MCF 10A (cell line): Measurements from ENCODE around the gene AQP5. TPM values are rescaled to one million over a fixed set of nuclear protein-coding genes. Genes with fewer than 3 reads are reported as not detected.

Source experiments
- BruUV-seq: library from RNA; stranded (reverse); fragments of 400-500 nt; replicated peaks from 2 replicates; lab custom pipeline; 2021; lab: Mats Ljungman, UMichigan
- CTCF ChIA-PET: fragments of 300-600 bp; sonication (Branson Sonifier 250); formaldehyde crosslinking; extraction: SDS; loops from one replicate; lab custom pipeline; 2021; ENCODE audit warnings: antibody characterized with exemption, inconsistent platforms; lab: Yijun Ruan, JAX
- POLR2A ChIA-PET: fragments of 300-600, 350-650 bp; sonication (Branson Sonifier 250); formaldehyde crosslinking; extraction: SDS; loops from one replicate; lab custom pipeline; 2020; ENCODE audit warnings: antibody characterized with exemption, inconsistent platforms; lab: Yijun Ruan, JAX
- DNase-seq: peaks from one replicate; pipeline ENCODE4 v3.0.0-alpha.2; 2018; ENCODE audit not compliant: unreplicated experiment
- H3K27ac Mint-ChIP-seq: one replicate; pipeline ENCODE4 v1.8.0; 2022; ENCODE audit warnings: mild to moderate bottlenecking, low read depth, mixed read lengths; ENCODE audit not compliant: unreplicated experiment
- H3K27me3 Mint-ChIP-seq: one replicate; pipeline ENCODE4 v1.8.0; 2022; ENCODE audit warnings: mixed read lengths; ENCODE audit not compliant: insufficient read depth, unreplicated experiment
- H3K36me3 Mint-ChIP-seq: one replicate; pipeline ENCODE4 v1.8.0; 2022; ENCODE audit warnings: mild to moderate bottlenecking, moderate library complexity, mixed read lengths; ENCODE audit not compliant: insufficient read depth, unreplicated experiment
- H3K4me1 Mint-ChIP-seq: one replicate; pipeline ENCODE4 v1.8.0; 2022; ENCODE audit warnings: mixed read lengths; ENCODE audit not compliant: insufficient read depth, unreplicated experiment
- H3K4me3 Mint-ChIP-seq: one replicate; pipeline ENCODE4 v1.8.0; 2022; ENCODE audit warnings: mild to moderate bottlenecking, moderate library complexity, mixed read lengths; ENCODE audit not compliant: unreplicated experiment
- H3K9me3 Mint-ChIP-seq: one replicate; pipeline ENCODE4 v1.8.0; 2022; ENCODE audit warnings: mixed read lengths; ENCODE audit not compliant: unreplicated experiment
- intact Hi-C: fragments of 100-400 bp; cut with micrococcal nuclease; formaldehyde crosslinking; loops from 2 replicates; pipeline ENCODE4 v1.14.1; 2022
- total RNA-seq: library from RNA; stranded (reverse); gene quantifications from 2 replicates; pipeline ENCODE4 v1.2.3, GENCODE V29; 2022
- TF ChIP-seq, protein P1 (sequence below): fragments of 200-600 bp; IDR thresholded peaks from one replicate; pipeline ENCODE4 v1.8.0; 2022; ENCODE audit warnings: antibody characterized with exemption, mild to moderate bottlenecking; ENCODE audit not compliant: unreplicated experiment

Gene AQP5
- total RNA-seq, 1 experiment from 2014 or later = not detected

DNA sequence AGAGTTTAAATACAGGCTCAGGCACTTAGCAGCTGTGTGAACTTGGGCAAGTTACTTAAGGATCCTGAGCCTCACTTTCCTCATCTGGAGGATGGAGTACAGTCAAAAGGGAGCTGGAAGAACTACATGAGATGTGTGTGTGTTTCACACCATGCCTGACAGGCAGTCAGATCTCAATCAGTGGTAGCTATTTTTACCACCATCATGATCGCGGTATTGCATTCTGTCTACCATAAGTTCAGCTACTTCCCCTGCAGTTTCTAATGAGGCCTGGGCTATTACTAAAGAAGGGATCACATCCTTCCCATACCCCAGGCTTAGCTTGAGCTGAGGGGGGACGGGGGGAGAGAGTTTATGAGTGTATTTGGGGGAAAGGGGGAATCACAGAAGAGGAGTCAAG is 18.1 kb downstream of the AQP5 start:
- ChIA-PET POLR2A (no interaction called here), CTCF (interaction anchor here (0.5 to 9.4 kb wide), 4 partner anchors 12 to 184 kb away, joined by 3 to 92 read pairs (median 4); no protein-coding TSS in a partner anchor)
- intact Hi-C loops = no loop called here
- Mint-ChIP-seq H3K9me3 (no peaks in the 10 kb centered on the region), H3K4me1 (peaks cover 5% of the 10 kb centered on the region), H3K4me3 (no peak overlapping the region), H3K27me3 (no peaks in the 10 kb centered on the region), H3K27ac (peak overlapping the region; percentile 46), H3K36me3 (no peaks in the 10 kb centered on the region)
- TF ChIP-seq, protein P1, sequence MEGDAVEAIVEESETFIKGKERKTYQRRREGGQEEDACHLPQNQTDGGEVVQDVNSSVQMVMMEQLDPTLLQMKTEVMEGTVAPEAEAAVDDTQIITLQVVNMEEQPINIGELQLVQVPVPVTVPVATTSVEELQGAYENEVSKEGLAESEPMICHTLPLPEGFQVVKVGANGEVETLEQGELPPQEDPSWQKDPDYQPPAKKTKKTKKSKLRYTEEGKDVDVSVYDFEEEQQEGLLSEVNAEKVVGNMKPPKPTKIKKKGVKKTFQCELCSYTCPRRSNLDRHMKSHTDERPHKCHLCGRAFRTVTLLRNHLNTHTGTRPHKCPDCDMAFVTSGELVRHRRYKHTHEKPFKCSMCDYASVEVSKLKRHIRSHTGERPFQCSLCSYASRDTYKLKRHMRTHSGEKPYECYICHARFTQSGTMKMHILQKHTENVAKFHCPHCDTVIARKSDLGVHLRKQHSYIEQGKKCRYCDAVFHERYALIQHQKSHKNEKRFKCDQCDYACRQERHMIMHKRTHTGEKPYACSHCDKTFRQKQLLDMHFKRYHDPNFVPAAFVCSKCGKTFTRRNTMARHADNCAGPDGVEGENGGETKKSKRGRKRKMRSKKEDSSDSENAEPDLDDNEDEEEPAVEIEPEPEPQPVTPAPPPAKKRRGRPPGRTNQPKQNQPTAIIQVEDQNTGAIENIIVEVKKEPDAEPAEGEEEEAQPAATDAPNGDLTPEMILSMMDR = no peak
- no peak for DNase-seq
- BruUV-seq = no TSS peak

DNA sequence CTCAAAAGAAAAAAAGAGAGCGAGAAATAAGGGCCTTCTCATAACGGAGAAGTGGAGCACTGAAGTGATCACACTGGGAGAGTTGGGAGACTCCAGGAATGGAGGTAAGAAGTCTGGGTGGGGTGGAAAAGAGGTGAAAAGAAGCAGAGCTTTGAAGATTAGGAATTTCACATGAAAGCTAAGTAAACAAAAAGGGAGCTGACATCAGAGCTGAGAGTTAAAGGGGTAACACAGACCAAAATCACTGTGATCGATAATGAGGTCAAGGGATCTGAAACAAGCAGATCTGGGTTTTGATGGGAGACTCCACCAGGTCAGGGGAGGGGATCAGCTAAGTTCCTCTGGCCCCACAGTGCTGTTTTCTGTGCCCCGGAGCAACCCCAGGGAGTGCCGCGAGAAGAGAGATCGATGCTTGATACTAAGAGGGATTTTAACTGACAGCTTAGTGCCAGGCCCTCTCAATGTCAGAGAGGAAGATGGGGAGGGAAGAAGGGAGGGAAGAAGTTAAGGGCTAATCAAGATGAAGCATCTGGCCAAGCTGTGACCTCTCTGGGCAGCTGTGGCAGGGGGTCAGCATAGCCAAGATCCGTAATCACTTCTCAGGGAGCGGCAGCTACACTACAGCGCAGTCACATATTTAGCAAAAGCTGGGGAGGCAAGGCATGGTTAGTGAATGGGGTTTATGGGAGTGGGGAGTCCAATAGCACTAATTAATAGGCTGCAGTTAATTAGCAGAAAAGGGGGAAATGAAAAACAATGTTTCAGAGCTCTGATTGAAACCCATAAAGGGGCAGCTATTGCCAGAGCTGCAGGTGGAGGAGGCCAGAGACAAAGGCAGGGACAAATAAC is 19.1 kb downstream of the AQP5 start:
- ChIA-PET POLR2A (no interaction called here), CTCF (interaction anchor here (0.9 to 9.4 kb wide), 4 partner anchors 13 to 89 kb away, joined by 3 to 92 read pairs (median 12); no protein-coding TSS in a partner anchor)
- Mint-ChIP-seq H3K9me3 (no peaks in the 10 kb centered on the region), H3K27me3 (no peaks in the 10 kb centered on the region), H3K36me3 (no peaks in the 10 kb centered on the region), H3K4me3 (no peak overlapping the region), H3K4me1 (peaks cover 5% of the 10 kb centered on the region), H3K27ac (peak overlapping the region; percentile 11)
- no peak for DNase-seq
- no TSS peak for BruUV-seq
- TF ChIP-seq, protein P1 = no peak
- intact Hi-C loops = no loop called here

DNA sequence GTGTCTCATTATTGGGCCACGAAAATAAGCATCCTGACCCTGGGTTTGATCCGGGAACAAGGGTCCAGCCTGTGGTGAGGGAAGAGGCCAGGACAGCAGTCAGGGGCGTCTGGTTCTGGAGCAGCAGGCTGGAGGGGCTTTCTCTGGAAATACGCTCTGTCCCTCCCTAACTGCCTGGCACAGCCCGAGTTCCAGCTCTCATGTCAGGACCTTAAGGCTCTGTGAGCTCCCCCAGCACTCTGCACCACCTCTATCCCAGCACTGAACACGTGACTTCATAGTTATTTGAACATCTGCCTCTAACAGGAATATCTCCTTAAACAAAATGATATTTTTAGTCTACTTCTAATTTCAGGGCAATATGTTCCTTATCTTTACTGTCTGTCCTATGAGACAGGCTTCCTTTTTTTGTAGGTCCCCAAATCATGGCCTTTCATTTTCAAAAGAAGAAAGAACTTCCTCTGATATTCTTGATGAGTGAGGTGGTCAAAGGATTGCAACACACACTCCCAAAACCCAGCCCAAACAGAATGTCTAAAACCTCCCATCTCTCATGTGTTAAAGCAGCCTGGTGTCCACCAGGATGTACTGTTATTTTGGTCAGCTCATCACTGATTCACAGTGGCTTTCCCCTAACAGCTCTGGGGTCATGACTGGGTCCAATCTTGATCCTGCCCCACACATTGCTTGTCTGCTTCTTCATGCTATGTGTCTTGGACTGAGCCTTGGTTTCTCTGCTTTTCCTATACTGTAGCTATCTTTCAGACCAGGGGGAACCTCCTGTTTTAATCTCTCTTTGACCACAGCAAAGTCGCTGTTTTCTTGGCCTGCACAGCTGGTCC is 20.8 kb downstream of the AQP5 start:
- Mint-ChIP-seq H3K27ac (no peak overlapping the region), H3K4me1 (peaks cover 5% of the 10 kb centered on the region), H3K9me3 (no peaks in the 10 kb centered on the region), H3K4me3 (no peak overlapping the region), H3K27me3 (no peaks in the 10 kb centered on the region), H3K36me3 (peaks cover 7% of the 10 kb centered on the region)
- ChIA-PET POLR2A (interaction anchor here (0.7 to 1.5 kb wide), 2 partner anchors 34 to 76 kb away, joined by 3 to 5 read pairs; no protein-coding TSS in a partner anchor), CTCF (interaction anchor here (0.7 to 9.4 kb wide), 6 partner anchors 15 to 123 kb away, joined by 3 to 92 read pairs (median 7); no protein-coding TSS in a partner anchor)
- no TSS peak for BruUV-seq
- TF ChIP-seq, protein P1 = no peak
- intact Hi-C loops = no loop called here
- DNase-seq = no peak
